ENCODE data around the gene ADAMTS14.

DNA sequence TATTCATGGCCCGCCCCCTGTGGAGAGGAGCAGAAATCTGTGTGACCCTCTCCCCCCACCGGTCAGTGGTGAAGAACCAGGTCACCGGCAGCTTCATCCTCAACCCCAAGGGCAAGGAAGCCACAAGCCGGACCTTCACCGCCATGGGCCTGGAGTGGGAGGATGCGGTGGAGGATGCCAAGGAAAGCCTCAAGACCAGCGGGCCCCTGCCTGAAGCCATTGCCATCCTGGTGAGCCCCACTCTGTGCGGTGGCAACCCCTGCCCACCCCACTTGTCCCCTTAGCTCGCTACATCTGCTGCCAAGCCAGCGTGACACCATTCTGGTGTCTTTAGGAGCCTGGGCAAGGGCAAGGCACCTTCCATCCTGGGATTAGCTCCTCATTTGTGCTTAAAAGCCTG lies 77.5 kb downstream of the ADAMTS14 start:
- TF ChIP-seq, protein P1, sequence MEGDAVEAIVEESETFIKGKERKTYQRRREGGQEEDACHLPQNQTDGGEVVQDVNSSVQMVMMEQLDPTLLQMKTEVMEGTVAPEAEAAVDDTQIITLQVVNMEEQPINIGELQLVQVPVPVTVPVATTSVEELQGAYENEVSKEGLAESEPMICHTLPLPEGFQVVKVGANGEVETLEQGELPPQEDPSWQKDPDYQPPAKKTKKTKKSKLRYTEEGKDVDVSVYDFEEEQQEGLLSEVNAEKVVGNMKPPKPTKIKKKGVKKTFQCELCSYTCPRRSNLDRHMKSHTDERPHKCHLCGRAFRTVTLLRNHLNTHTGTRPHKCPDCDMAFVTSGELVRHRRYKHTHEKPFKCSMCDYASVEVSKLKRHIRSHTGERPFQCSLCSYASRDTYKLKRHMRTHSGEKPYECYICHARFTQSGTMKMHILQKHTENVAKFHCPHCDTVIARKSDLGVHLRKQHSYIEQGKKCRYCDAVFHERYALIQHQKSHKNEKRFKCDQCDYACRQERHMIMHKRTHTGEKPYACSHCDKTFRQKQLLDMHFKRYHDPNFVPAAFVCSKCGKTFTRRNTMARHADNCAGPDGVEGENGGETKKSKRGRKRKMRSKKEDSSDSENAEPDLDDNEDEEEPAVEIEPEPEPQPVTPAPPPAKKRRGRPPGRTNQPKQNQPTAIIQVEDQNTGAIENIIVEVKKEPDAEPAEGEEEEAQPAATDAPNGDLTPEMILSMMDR (IDR thresholded peaks at IDR 0.05): no peak
- no peak for TF ChIP-seq POLR2A (IDR thresholded peaks at IDR 0.05)

Measured in tibial nerve (tissue), 3 donors.